ENCODE measurements around the gene LGR5.

GRCh38 chr12:71439362-71439612 lies 311 bp upstream of the LGR5 start:
- TF ChIP-seq CTCF (IDR thresholded peaks at IDR 0.05 in 4 of 5, conservative IDR thresholded peaks at IDR 0.05 in 1 of 5), result no peak
- no peak for TF ChIP-seq POLR2A (IDR thresholded peaks at IDR 0.05)
